Measurements from ENCODE around the gene SERPINA12. TPM values are rescaled to one million over a fixed set of nuclear protein-coding genes. Genes with fewer than 3 reads are reported as not detected.

Gene SERPINA12
- total and polyA plus RNA-seq, 10 of the 15 experiments (the other 5 are each of a cell fraction or from before 2014, with no cell fraction given) = not detected

DNA sequence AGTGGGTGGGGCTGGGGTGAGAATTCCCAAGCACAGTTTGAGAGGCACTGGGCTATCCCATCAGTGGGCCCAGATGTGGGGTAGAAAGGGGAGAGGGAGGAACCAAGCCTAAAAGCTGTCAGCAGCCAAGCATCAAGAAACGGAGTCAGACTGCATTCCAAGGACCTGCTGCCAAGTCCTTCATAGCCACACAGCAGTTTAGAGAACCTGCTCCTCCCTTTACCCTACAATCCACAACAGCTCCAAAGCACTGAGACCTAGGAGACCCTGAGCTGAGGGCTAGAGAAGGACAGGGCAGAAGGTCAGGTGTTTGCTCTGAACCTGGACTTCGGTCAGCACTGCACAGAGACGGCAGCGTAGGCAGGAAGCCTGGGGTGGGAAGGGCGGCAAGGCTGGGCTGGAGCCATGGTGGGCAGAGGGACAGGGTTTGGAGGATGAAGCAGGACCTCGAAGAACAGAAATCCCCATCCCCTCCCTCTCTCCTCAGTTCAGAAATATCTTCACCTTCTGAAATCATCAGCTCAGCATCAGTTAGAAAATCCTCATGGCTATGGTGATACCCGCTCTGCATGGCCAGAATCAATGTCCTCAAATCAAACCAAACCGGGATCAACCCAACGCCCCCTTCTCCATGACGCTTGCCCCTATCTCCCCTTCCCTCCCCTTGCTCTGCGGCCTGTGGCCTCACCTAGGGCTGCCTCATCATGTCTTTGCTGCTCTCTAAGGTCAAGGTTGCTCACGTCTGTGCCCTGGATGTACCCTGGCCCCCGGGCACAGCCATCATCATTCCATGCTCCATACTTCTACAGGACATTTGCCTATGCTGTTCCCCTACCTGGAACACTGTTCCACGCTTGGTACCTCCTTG lies 39.1 kb upstream of the SERPINA12 start:
- Histone ChIP-seq H3K27me3 (replicated peaks in 1 of 2; ENCODE audit: control insufficient read depth in 2 of 2, insufficient read depth in 2 of 2, low read length in 1 of 2) (peaks cover 0 to 8% of the 10 kb centered on the region in 2 experiments; a peak in 1 of 4 replicates), H3K4me1 (ENCODE audit: control insufficient read depth, insufficient read depth, low read length) (no peaks in the 10 kb centered on the region), H3K4me2 (ENCODE audit: control insufficient read depth, insufficient read depth) (no peak overlapping the region), H3K4me3 (no peak overlapping the region), H3K9ac (ENCODE audit: control insufficient read depth, insufficient read depth, low read length) (no peak overlapping the region), H3K79me2 (ENCODE audit: control insufficient read depth, insufficient read depth, low read length) (no peaks in the 10 kb centered on the region), H3K27ac (ENCODE audit: control insufficient read depth, insufficient read depth) (no peak overlapping the region), H2AFZ (ENCODE audit: control insufficient read depth, low read depth, low read length) (no peak overlapping the region), H3K36me3 (ENCODE audit: control insufficient read depth in 2 of 2, insufficient read depth in 2 of 2, low read length in 1 of 2) (no peaks in the 10 kb centered on the region), H4K20me1 (ENCODE audit: control insufficient read depth, insufficient read depth) (no peaks in the 10 kb centered on the region), H3K9me3 (replicated peaks; ENCODE audit: control insufficient read depth, insufficient read depth, low read length) (no peaks in the 10 kb centered on the region; the same call in 2 of the 3 replicates)
- intact Hi-C loops (cut with micrococcal nuclease; ENCODE audit: unreplicated experiment) = no loop called here
- ChIA-PET POLR2A (no interaction called here), RAD21 (ENCODE audit: unreplicated experiment) (interaction anchor here (0.6 to 2.7 kb wide), 6 partner anchors 20 to 415 kb away, joined by 3 to 12 read pairs (median 3); no protein-coding TSS in a partner anchor), CTCF (interaction anchor here (0.6 to 3.2 kb wide), 23 partner anchors 8 to 412 kb away, joined by 3 to 22 read pairs (median 3); partner anchors contain the start of gene SERPINA4), SMC1A (ENCODE audit: uncharacterized antibody, unreplicated experiment) (interaction anchor here (0.8 to 1.3 kb wide), 5 partner anchors 9 to 125 kb away, joined by 3 to 10 read pairs (median 3); no protein-coding TSS in a partner anchor)
- 40% methylated on average over 14 of the region's 14 CpGs for WGBS (ENCODE audit: insufficient coverage, insufficient replicate concordance, low lambda C conversion rate, missing lambda C conversion rate)
- BruUV-seq (replicated peaks) = no TSS peak
- no peak for FAIRE-seq
- DNase-seq (ENCODE audit: low read depth, low spot score) = no peak
- no peak for ATAC-seq
- TF ChIP-seq ZZZ3 (IDR thresholded peaks at IDR 0.05; ENCODE audit: control insufficient read depth, insufficient read length, low read depth) (no peak), KDM1A (IDR thresholded peaks at IDR 0.05; ENCODE audit: borderline replicate concordance) (no peak), EED (IDR thresholded peaks at IDR 0.05; ENCODE audit: low read depth) (no peak), NRF1 (conservative IDR thresholded peaks at IDR 0.05; ENCODE audit: low read depth, low read length) (no peak), SUZ12 (IDR thresholded peaks at IDR 0.05; ENCODE audit: unreplicated experiment) (no peak), MXI1 (IDR thresholded peaks at IDR 0.05; ENCODE audit: low read depth, low read length) (no peak), NFIC (IDR thresholded peaks at IDR 0.05; ENCODE audit: low read depth, low read length) (no peak), NR2C1 (IDR thresholded peaks at IDR 0.05) (no peak), EP300 (IDR thresholded peaks at IDR 0.05; ENCODE audit: borderline replicate concordance in 1 of 2, control insufficient read depth in 1 of 2, low read depth in 2 of 2, low read length in 2 of 2) (no peak), FOS (IDR thresholded peaks at IDR 0.05; ENCODE audit: borderline replicate concordance, extremely low read depth, insufficient read length) (no peak), BCL11A (IDR thresholded peaks at IDR 0.05; ENCODE audit: low read depth, low read length) (no peak), RCOR1 (conservative IDR thresholded peaks at IDR 0.05; ENCODE audit: low read depth, low read length) (no peak), HDAC2 (IDR thresholded peaks at IDR 0.05) (no peak), LARP7 (IDR thresholded peaks at IDR 0.05) (no peak), BRCA1 (IDR thresholded peaks at IDR 0.05; ENCODE audit: low read depth, low read length) (no peak)
- TF ChIP-seq, protein P1, sequence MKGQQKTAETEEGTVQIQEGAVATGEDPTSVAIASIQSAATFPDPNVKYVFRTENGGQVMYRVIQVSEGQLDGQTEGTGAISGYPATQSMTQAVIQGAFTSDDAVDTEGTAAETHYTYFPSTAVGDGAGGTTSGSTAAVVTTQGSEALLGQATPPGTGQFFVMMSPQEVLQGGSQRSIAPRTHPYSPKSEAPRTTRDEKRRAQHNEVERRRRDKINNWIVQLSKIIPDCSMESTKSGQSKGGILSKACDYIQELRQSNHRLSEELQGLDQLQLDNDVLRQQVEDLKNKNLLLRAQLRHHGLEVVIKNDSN (IDR thresholded peaks at IDR 0.05; ENCODE audit: borderline replicate concordance, extremely low read length, insufficient read depth, low read depth, low read length) = no peak
- TF ChIP-seq, protein P2, sequence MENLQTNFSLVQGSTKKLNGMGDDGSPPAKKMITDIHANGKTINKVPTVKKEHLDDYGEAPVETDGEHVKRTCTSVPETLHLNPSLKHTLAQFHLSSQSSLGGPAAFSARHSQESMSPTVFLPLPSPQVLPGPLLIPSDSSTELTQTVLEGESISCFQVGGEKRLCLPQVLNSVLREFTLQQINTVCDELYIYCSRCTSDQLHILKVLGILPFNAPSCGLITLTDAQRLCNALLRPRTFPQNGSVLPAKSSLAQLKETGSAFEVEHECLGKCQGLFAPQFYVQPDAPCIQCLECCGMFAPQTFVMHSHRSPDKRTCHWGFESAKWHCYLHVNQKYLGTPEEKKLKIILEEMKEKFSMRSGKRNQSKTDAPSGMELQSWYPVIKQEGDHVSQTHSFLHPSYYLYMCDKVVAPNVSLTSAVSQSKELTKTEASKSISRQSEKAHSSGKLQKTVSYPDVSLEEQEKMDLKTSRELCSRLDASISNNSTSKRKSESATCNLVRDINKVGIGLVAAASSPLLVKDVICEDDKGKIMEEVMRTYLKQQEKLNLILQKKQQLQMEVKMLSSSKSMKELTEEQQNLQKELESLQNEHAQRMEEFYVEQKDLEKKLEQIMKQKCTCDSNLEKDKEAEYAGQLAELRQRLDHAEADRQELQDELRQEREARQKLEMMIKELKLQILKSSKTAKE (IDR thresholded peaks at IDR 0.05; ENCODE audit: low read depth, poor library complexity, severe bottlenecking) = no peak
- in situ Hi-C loops (cut with MboI) = loop anchor here (5.0 kb wide), 1 partner anchor 116 kb away; no protein-coding TSS in a partner anchor

All from GM12878 (cell line).